ENCODE measurements around the gene C19orf33.

C19orf33 gene

DNA sequence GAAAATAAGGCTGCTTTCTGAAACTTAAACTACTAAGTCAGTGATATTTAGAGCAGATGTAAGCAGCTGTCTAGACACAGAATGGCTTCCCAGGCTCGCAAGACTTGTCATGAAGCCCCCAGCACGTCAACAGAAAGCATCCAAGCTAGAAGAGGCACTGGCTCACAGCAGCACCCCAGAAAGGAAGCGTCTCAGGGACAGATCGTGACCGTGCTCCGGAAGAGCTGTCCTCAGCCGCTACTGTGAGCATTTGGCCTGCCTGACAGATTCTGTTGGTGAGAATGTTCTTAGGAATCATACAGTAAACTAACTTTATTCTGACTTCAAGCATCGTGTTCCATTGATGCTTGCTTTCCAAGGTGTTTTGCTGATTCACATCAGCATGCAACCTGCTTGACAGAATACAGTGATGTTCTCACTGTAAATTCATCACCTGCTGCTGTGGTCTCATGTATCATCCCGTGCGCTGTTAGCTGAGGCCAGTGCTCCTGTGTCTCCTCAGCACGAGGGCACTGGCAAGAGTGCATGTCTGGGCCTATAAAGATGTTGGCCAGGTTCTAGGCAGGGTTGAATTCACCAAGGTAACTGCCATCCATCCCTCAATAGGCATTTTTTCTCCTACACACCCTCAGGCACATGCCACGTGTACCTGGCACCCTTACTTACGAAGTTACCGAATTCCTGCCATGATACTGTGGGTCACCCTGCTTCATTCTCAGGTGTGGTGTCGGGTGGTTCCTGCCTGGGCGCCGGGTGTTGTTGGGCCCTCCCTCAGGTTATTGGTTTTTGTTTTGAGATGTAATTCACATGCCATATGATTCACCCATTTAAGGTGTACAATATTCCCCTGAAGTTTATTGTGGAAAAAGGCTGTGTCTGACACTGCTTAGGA lies 23.8 kb upstream of the C19orf33 start:
- DNase-seq (ENCODE audit: low read depth in 2 of 2) = no peak

DNA sequence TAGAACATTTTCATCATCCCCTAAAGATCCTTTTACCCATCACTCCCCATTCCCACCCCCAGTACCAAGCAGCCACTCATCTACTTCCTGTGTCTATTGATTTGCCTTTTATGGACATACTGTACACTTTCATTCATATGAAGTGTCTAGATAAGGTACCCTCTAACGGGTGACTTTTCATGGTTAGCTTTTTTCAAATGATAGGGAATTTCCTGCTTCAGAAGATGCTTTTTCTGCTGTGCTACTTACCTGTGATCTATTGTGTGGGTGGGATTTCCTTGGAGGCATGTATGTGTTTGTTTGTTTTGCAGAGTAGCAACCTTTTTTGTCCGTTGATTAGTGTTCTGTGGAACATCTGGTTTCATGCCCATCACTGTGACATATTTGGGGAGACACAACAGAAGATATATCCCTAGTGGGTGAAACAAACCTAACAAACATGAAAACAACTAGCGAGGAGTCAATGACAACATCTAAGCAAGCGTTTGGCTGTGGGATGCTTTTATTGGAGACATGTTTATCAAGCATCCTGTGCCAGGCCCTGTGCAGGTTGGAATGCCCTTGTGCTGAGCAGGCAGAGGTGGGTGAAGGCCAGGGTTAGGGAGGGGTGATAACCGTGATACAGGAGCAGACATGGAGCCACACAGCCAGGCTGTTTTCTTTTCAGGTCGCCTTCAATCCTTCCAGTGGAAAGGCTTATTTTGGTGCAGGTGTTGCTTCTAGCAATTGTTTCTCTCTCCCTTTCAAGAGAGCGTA lies 22.1 kb upstream of the C19orf33 start:
- no peak for DNase-seq (ENCODE audit: low read depth in 2 of 2)

DNA sequence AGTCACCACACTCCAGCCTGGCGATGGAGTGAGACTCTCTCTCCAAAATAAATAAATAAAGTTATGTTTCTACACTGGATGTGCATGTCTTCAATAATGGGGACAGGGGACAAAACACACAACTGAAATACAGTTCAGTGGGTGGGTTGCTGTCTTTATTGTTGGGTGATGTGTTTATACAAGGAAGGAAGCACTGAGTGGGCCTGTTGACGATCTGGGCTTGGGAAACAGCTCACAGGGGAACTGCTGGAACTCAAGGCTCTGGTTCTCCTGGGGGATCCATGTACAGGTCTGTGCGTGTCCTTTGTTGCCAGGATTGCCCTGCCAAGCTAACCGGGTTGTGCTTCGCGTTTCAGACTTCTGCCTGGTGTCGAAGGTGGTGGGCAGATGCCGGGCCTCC lies 20.8 kb upstream of the C19orf33 start:
- no peak for DNase-seq (ENCODE audit: low read depth in 2 of 2)

DNA sequence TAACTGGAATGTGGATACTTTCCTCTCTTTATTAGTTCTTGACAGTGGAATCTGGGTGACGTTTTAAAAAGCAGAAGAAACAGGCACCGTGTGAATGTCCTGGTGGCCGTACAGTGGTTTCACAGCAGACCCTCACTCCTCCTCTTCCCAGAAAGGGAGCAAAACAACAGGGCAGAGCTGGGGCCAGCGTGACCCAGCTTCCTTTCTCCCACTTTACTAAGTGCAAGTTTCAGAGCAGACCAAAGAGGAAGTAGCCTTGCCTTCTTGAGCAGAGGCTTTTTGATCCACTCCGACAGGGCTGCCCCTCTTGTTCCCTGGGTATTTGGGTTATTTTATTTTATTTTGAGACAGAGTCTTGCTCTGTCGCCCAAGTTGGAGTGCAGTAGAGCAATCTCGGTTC lies 19.6 kb upstream of the C19orf33 start:
- no peak for DNase-seq (ENCODE audit: low read depth in 2 of 2)

DNA sequence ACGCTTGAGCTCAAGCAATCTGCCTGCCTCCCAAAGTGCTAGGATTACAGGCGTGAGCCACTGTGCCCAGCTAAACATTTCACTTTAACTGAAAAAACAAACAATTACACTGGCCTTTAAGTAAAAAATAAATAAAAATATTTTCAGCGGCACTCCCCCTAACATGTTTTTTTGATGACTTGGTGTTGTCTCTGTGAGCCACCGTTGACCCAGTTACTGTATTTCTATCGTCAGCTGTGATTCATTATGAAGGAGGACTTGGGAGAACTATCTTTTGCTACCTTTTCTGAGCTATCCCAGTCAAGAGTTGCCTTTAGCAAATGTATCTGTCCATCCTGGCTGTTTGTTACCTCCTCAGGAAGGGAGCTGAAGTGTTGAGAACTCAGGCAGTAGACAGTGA lies 18.5 kb upstream of the C19orf33 start:
- DNase-seq (ENCODE audit: low read depth in 2 of 2) = no peak

DNA sequence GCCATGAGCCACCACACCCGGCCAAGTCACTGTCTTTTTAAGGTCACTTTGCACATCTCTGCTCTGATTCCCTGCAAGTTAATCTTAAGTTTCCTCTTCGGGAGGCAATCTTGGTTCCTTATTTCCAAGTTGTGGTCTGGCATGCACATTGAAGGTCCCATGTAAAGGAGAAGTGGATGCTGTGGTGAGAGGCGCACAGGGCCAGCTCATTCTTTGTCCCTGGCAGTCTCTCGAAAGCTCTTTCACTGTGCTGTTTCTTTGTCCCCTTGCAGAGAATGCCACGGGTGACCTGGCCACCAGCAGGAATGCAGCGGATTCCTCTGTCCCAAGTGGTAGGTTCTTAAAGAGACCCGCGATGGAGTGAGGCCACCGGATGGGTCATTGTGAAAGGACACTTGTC lies 16.4 kb upstream of the C19orf33 start:
- no peak for DNase-seq (ENCODE audit: low read depth in 2 of 2)

DNA sequence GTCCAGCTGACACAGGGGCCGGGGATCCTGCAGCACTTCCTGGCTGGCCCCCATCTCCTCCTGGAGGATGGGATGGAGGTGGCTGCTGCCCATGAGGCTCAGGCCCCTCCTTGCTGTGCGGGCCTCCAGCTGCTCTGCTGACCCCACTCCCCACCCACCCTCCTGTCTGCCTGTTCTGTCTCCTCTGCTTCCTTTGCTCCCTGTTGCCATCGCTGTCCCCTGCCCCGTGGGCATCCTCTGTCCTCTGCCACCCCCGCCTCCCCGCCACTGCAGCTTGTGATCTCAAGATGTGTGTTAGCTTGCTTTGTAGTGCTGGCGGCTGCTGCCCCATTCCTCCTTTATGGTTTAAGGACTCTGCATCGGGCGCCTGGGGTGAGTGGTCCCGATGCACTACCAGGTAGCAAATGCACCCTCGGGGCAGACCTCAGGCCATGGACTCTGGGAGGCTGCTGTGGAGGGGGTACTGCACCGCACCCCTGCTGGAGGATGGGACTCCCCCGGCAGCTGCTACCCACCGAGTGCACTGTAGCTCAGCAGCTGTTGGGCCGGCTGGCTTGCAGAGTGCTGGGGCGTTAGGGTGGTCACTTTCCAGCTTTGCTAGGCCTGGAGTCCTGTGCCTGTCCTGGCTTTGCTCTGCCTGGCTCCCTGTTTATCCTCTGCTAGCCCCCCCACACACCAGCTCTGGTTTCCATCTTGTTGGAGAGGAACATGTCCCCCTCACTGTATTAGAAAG lies 15.8 kb upstream of the C19orf33 start:
- DNase-seq (ENCODE audit: low read depth in 2 of 2) = no peak

DNA sequence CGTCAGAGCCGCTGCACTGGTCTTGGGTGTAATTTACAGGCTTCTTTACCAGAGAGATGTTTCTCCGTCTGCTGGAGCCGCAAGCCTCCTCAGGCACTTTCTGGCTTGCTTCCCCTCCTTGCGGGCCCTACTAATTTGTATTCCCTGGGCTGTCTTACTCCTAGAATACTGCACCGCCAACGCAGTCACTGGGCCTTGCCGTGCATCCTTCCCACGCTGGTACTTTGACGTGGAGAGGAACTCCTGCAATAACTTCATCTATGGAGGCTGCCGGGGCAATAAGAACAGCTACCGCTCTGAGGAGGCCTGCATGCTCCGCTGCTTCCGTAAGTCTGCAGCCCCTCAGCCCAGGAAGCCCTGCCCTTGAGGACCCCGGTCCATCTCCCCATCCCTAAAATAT lies 14.1 kb upstream of the C19orf33 start:
- DNase-seq (ENCODE audit: low read depth in 2 of 2) = no peak

DNA sequence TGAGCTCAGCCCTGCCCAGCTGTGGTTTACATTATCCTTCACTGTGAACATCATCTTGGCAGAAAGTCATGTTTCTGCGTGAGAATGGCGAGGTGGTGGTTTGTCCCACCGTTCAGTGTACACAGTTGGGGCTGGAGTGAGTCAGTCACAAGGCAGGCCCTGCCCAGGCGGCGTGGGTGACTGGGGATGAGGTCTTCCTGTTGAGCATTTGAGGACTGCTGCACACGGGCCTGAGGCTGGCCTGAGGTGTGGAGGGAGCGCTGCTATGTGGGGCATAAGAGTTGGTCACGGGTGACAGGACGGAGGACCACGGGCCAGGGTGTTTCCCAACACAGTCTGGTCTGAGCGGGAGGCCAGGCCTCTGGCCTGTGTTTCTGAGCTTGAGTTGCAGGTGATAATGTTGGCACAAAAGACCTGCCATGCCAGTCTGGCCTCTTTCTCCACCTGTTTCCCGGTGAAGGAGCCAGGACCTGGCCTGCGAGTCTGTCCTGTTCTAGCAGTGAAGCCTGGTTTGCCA lies 13.4 kb upstream of the C19orf33 start:
- no peak for DNase-seq (ENCODE audit: low read depth in 2 of 2)

DNA sequence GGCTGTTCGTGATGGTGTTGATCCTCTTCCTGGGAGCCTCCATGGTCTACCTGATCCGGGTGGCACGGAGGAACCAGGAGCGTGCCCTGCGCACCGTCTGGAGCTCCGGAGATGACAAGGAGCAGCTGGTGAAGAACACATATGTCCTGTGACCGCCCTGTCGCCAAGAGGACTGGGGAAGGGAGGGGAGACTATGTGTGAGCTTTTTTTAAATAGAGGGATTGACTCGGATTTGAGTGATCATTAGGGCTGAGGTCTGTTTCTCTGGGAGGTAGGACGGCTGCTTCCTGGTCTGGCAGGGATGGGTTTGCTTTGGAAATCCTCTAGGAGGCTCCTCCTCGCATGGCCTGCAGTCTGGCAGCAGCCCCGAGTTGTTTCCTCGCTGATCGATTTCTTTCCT lies 12.2 kb upstream of the C19orf33 start:
- no peak for DNase-seq (ENCODE audit: low read depth in 2 of 2)

DNA sequence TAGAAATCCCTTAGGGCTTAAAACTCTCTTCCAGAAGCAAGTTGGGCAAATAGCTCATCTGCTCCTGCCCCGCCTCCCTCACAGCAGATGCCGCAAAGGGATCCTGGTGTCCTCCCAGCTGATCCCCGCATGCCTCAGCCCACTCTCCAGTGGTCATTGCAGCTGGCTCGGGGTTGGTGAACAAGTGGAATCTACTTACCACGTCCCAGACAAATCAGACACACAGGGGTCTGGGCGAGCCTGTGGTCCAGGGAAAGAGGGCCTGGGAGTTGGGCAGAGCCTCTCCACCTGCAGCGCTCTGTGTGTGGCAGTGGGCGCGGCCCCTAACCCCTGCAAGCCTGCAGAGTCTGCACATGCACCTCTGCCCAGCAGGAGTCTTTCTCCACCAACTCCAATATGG lies 10.8 kb upstream of the C19orf33 start:
- no peak for DNase-seq (ENCODE audit: low read depth in 2 of 2)

DNA sequence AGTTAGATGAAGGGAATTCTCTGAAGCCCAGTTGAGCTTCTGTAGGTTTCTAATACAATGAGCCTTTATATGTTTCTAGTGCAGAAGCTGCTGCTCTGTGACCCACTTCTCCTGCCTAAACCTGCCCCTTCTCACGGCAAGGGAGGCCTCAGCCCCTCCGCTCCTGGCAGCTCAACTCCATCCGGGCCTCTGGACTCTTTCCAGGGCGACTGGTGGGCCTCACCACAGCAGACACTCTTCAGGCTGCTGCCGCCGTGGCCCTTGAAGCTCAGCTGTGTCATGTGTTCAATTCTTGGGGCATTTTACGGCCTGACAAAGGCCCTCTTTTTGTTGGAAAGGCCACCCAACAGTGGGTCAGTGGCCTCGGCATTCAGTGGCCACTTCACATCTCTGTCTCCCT lies 10.0 kb upstream of the C19orf33 start:
- DNase-seq (ENCODE audit: low read depth in 2 of 2) = no peak

DNA sequence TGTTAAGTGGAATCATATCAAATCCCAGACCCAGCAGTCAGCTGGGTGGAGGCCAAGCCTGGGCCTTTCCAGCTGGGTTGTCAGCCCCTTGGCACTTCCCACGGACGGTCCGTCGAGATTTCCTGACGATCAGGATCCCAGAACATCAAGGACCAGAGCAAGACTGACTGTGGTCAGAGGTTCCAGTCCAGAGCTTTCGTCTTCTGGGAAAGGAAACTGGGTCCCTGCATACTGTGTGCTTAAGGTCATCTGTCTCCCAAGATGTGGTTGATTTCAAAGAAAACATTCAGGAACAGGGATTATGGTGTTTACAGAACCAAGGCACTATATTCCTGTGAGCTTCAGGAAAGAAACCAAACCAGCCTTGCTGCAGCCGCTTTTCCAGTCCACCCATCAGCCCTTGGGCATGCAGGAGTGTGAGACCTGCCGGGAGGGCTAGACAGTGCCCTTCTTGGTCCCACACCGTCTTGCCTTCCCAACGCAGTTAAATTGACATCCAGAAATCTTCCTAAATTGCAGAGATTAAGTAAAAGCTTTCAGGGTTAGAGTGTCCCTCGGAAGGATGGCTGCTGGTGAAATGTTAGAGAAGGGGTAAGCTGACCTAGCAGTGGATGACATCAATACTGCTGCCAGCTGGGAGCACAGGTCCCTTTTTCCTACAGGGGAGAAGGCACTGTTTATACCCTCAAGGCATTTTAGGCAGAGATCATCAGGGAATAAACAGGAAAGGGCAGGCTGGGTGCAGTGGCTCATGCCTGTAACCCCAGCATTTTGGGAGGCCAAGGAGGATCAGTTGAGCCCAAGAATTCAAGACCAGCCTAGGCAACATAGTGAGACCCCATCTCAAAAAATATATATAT lies 5.0 kb upstream of the C19orf33 start:
- DNase-seq (ENCODE audit: low read depth in 2 of 2) = no peak

DNA sequence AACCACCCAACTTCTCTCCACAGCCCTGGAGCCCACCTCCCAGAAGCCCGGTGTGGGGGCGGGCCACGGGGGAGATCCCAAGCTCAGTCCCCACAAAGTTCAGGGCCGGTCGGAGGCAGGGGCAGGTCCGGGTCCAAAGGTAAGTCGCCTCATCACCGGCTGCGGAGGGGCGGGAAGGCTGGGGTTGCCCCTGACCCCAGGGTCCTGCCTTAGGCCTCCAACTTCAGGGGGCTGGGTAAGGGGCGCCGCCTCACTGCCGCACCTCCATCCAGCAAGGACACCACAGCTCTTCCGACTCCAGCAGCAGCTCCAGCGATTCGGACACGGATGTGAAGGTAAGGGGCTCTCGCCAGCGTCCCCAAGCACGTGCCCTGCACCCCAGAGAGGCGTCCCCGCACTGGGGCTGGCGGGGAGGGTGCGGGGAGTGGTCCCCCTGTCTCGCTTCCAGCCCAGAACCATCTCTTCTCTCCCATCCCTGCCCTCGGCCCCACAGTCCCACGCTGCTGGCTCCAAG lies 358 bp downstream of the C19orf33 start:
- DNase-seq (ENCODE audit: low read depth in 2 of 2) = no peak

DNA sequence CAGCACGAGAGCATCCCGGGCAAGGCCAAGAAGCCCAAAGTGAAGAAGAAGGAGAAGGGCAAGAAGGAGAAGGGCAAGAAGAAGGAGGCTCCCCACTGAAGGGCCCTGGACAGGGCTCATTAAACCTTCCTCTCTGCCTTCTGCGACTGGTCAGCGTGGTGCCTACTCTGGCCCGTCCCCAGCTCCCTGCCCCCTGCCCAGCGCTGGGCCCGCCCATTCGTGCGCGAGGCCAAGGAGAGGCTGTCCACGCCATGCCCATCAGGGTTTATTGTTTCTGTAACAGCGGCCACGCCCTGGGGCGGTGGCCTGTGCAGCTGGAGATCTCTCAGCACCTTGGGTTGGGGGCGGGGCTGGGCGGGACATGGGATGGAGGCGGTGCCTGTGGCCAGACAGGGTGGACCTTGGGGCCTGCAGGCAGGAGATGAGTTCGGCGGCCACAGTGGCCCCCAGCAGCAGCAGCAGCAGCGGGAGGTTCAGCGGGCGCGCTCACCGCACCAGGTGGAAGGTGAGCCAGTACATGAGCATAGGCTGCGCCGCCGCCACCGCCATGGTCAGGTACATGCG lies 897 bp downstream of the C19orf33 start:
- no peak for DNase-seq (ENCODE audit: low read depth in 2 of 2)

DNA sequence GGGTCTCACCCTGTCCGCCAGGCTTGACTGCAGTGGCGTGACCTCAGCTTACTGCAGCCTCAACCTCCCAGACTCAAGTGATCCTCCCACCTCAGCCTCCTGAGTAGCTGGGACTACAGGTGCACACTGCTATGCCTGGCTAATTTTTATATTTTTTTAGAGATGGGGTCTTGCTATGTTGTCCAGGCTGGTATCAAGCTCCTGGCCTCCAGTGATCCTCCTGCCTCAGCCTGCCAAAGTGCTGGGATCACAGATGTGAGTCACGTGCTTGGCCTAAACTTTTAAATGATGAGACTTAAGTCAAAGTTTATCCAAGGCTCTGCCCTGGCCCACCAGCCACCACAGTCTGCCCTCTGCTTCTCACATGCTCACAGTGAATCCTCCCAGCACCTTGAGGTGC lies 2.2 kb downstream of the C19orf33 start:
- no peak for DNase-seq (ENCODE audit: low read depth in 2 of 2)

DNA sequence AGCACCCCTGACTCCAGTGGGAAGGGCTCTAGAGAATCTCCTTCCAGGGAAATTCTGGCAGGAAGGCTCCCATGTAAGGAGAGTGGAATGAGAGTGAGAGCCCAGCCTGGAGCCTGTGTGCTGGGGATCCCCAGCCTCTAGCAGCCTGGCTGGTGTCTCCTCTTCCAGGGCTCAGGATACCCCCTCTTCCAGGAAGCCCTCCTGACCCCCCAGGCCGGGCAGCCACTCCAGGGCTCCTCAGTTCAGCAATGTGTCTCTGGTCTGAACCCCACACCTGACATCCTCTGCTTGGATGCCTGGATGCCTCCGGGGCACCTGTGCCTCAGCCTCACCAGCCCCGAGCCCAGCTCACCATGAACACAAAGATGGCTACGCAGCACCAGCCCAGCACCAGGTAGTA lies 3.0 kb downstream of the C19orf33 start:
- no peak for DNase-seq (ENCODE audit: low read depth in 2 of 2)

DNA sequence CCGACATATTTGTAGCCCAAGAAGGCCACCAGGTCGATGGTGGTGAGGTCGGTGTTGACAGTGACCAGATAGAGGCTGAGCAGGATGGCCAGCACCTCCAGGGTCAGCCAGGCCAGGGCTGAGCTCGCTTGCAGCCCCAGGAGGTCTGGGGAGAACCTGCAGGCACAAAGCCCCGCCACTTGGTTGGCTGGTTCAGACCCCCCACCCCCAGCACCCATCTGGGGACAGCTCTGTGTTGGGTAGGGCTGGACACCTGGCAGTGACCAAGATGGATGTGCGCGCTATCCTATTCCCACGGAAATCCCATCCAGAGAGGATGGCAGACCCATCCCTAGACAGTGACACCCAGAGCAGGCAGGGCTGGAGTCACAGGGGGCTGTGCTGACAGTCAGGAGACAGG lies 3.5 kb downstream of the C19orf33 start:
- DNase-seq (ENCODE audit: low read depth in 2 of 2) = no peak

DNA sequence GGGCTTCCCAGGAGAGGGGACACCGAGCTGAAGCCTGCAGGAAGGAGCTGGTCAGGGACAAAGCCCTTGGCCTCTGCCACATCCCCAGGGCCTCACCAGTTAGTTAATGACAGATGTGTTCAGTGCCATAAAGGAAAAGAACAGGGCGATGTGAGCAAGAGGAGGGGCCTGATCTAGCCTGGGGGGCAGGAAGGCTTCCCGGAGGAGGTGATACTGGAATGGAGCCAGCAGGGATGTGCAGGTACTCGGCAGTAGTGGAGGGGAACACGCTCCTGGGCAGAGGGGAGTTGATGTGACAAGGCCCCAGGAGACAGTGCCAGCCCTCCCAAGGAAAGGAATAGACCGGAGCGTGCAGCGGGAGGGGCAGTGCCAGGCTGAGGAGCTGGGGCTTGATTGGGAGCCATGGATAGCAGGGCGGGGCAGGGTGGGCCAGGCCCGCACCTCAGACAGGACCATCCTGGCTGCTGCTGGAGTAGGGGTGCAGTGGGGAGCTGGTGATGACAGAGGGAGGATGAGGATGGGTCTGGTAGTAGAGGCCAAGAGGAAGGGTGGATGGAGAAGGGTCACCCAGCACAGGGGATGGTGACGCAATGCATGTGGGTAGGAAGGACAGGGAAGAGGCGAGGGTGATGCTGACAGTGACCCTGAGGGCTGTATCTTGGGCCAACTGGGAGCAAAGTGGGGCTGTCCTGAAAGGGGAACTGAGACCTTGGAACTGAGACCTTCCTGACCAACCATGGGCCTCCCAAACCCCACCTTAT lies 4.1 kb downstream of the C19orf33 start:
- no peak for DNase-seq (ENCODE audit: low read depth in 2 of 2)
